Natural killer cell treated with Interleukin-12 subunit alpha and Interleukin-12 subunit beta and Interleukin-15 and Interleukin-18, amount 100 ng/mL, for 72 hours (primary cell): Measurements from ENCODE around the gene KLHDC7A. TPM values are rescaled to one million over a fixed set of nuclear protein-coding genes. Genes with fewer than 3 reads are reported as not detected.

Source experiments
- ATAC-seq, 2 donors: fragments of 150-1000 bp; cut with Tn5 transposase in 1 of 2; sonication (Bioruptor Pico), chemical (Tn5 transposase) in 1 of 2; 2 replicates each; pipeline ENCODE4 v1.10.0; 2021
- DNase-seq: peaks from one replicate; pipeline ENCODE4 v3.0.0; 2022; ENCODE audit warnings: low spot score
- H3K27ac Mint-ChIP-seq, 2 donors: 1 replicate in 1 of 2; 2 replicates in 1 of 2; pipeline ENCODE4 v1.8.0; 2022; ENCODE audit warnings: mixed read lengths in 2 of 2, mild to moderate bottlenecking in 1 of 2, moderate library complexity in 1 of 2
- H3K27me3 Mint-ChIP-seq, 2 donors: 1 replicate in 1 of 2; 2 replicates in 1 of 2; pipeline ENCODE4 v1.8.0; 2022; ENCODE audit warnings: mixed read lengths in 2 of 2
- H3K36me3 Mint-ChIP-seq: one replicate; pipeline ENCODE4 v1.8.0; 2022; ENCODE audit warnings: mixed read lengths
- H3K4me1 Mint-ChIP-seq, 2 donors: 1 replicate in 1 of 2; 2 replicates in 1 of 2; pipeline ENCODE4 v1.8.0; 2022; ENCODE audit warnings: low read depth in 2 of 2, mixed read lengths in 2 of 2, mild to moderate bottlenecking in 1 of 2
- H3K4me3 Mint-ChIP-seq: one replicate; pipeline ENCODE4 v1.8.0; 2022; ENCODE audit warnings: mixed read lengths
- H3K9me3 Mint-ChIP-seq: 2 replicates; pipeline ENCODE4 v1.8.0; 2022; ENCODE audit warnings: mixed read lengths
- total RNA-seq, 2 donors: library from RNA; stranded (reverse); gene quantifications; one replicate each; pipeline ENCODE4 v1.2.3, GENCODE V29; 2022

KLHDC7A gene
- total RNA-seq, 2 donors from 2014 or later, result 0.17 TPM; not detected in 1

GRCh38 chr1:18530587-18531502 lies 50.1 kb downstream of the KLHDC7A start:
- Mint-ChIP-seq H3K4me1 (no peaks in the 10 kb centered on the region), H3K9me3 (no peaks in the 10 kb centered on the region), H3K36me3 (no peaks in the 10 kb centered on the region), H3K27me3 (peaks cover 40 to 53% of the 10 kb centered on the region in 2 donors), H3K4me3 (no peak overlapping the region), H3K27ac (no peak overlapping the region)
- DNase-seq, result no peak
- peak in 1 of 2 donors; percentile 25 for ATAC-seq

DNA sequence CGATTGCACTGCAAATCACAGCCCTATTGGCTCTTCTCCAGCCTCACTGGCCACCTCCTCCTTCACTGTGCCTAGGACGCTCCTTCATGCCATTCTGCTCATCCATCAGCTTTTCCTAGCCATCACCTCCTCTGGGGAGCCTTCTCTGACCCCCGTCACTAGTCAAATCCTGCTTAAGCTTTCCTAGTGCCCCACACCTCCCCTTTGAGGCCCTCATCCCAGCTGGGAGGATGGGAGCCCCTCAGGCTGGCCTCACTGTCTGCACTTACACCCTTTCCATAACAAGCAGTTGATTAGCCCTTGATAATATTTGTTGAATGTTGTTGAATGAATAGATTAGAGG lies 50.7 kb downstream of the KLHDC7A start:
- peaks cover 40 to 50% of the 10 kb centered on the region in 2 donors for H3K27me3 Mint-ChIP-seq
- DNase-seq (no peak), ATAC-seq (no peak)
- no peak overlapping the region for H3K4me3 Mint-ChIP-seq
- no peaks in the 10 kb centered on the region for H3K9me3 Mint-ChIP-seq
- no peaks in the 10 kb centered on the region for H3K4me1 Mint-ChIP-seq
- H3K36me3 Mint-ChIP-seq, result no peaks in the 10 kb centered on the region
- H3K27ac Mint-ChIP-seq, result no peak overlapping the region

DNA sequence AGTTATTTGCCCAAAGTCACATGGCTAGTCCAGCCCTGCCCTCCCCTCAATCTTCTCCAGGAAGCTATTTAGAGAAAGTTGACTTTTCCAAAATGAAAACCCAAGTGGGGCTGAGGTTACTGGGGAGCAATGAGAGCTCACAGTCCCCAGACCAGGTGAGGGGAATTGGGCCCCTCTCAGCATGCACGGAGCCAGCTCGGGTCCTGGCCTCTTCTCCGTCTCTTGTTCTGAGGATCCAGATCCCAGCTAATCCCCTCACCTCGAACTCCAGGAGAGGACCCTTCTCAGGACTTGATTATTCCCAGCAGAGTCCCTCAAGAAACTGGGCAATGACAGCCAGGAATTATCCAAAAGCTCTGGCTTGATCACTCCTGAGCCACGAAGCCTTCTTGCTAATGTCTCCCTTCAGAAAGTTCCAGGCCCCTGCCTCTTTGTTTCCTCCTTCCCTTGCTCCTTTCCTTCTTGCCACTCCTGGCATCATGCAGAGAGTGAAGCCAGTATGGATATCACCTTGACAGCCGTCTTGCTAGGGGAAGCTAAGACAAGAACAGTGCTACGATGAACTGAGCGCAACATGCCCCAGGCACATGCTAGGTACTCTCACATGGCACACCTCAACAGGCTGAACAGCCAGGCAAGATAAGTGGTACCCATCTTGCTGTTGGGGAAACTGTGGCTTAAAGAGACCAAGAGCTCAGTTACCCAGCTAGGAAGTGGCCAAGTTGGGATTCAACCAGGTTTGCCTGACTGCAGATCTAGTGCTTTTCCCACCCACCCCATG lies 51.9 kb downstream of the KLHDC7A start:
- no peak for ATAC-seq
- no peaks in the 10 kb centered on the region for H3K9me3 Mint-ChIP-seq
- no peaks in the 10 kb centered on the region for H3K36me3 Mint-ChIP-seq
- no peak overlapping the region for H3K4me3 Mint-ChIP-seq
- H3K27ac Mint-ChIP-seq, result no peak overlapping the region
- no peaks in the 10 kb centered on the region for H3K4me1 Mint-ChIP-seq
- peaks cover 38 to 40% of the 10 kb centered on the region in 2 donors for H3K27me3 Mint-ChIP-seq
- DNase-seq, result no peak

GRCh38 chr1:18533259-18533658 lies 52.5 kb downstream of the KLHDC7A start:
- peaks cover 37 to 42% of the 10 kb centered on the region in 2 donors for H3K27me3 Mint-ChIP-seq
- no peak overlapping the region for H3K4me3 Mint-ChIP-seq
- H3K4me1 Mint-ChIP-seq, result no peaks in the 10 kb centered on the region
- DNase-seq, result no peak
- no peak for ATAC-seq
- no peak overlapping the region for H3K27ac Mint-ChIP-seq
- H3K9me3 Mint-ChIP-seq, result no peaks in the 10 kb centered on the region
- no peaks in the 10 kb centered on the region for H3K36me3 Mint-ChIP-seq

GRCh38 chr1:18534810-18535205 lies 54.1 kb downstream of the KLHDC7A start:
- no peak overlapping the region for H3K27ac Mint-ChIP-seq
- no peak for DNase-seq
- H3K36me3 Mint-ChIP-seq, result no peaks in the 10 kb centered on the region
- no peaks in the 10 kb centered on the region for H3K9me3 Mint-ChIP-seq
- H3K4me3 Mint-ChIP-seq, result no peak overlapping the region
- no peak for ATAC-seq
- H3K27me3 Mint-ChIP-seq, result peaks cover 40% of the 10 kb centered on the region in 2 donors
- H3K4me1 Mint-ChIP-seq, result no peaks in the 10 kb centered on the region

Other genes with a start within 250 kb of the KLHDC7A start
- gene PAX7, start 149.9 kb downstream of the KLHDC7A start, total RNA-seq, result not detected